Measurements from ENCODE around the gene SMOC2.

- TF ChIP-seq CTCF (IDR thresholded peaks at IDR 0.05) (no peak), EZH2 (IDR thresholded peaks at IDR 0.05; ENCODE audit: borderline replicate concordance, insufficient read depth, low read depth, low read length, poor library complexity, severe bottlenecking) (no peak)
Measured at GRCh38 chr6:168452685-168453377, 11.8 kb downstream of the SMOC2 start.

All from B cell (primary cell).